Stimulated activated CD4-positive, alpha-beta T cell treated with anti-CD3 and anti-CD28 coated beads, TNF-alpha, amount 100 ng/mL, for 4 hours (primary cell): ENCODE data around the gene APEX1.
A peak's percentile ranks its signal among the peaks of the same experiment; 100 is the strongest.

Source experiments
- DNase-seq, 3 experiments: peaks; one replicate each; pipeline ENCODE4 v3.0.0-alpha.2; 2020; ENCODE audit warnings: low read depth in 3 of 3

APEX1 gene

GRCh38 chr14:20454516-20455354 lies at the start of gene APEX1, which contains the start of gene OSGEP:
TSS of gene APEX1 (plus strand) at chr14:20455226. CDS start at chr14:20455646, 420 bp downstream.
TSS of gene OSGEP (minus strand) at chr14:20454812. CDS start at chr14:20454683, 129 bp downstream.
- peak; percentile 83 to 96 (median 96) for DNase-seq

DNA sequence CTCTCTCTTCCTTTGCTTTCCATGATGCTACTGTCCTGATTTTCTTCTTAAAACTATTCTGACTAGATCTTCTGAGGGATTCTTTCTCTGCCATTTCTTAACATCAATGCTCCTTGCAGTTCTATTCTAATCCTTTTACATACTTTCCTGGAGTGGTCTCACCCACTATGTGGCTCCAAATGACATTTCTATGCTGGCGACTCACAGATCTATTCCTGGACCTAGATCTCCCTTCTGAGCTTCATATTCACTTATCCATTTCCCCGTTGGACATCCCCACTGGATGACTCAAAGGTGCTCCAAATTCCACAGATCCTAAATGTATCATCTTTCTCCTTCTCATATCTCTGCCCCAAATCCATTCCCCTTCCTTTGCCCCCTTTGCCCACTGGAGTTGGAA lies 45.8 kb upstream of the APEX1 start:
- DNase-seq: no peak

DNA sequence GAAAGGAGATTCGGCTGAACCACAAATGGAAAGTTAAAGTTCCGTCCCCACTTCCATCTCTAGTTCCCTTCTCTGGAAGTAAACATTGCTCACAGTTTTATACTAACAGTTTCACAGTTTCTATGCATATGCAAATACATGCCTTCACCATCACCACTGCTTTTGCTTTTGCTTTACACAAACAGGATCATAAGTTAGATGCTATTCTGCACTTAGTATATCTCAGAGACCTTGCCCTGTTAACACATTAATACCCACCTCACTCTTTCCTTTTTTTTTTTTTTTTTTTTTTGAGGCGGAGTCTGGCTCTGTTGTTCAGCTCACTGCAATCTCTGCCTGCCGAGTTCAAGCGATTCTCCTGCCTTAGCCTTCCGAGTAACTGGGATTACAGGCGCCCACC lies 42.6 kb upstream of the APEX1 start:
- no peak for DNase-seq

DNA sequence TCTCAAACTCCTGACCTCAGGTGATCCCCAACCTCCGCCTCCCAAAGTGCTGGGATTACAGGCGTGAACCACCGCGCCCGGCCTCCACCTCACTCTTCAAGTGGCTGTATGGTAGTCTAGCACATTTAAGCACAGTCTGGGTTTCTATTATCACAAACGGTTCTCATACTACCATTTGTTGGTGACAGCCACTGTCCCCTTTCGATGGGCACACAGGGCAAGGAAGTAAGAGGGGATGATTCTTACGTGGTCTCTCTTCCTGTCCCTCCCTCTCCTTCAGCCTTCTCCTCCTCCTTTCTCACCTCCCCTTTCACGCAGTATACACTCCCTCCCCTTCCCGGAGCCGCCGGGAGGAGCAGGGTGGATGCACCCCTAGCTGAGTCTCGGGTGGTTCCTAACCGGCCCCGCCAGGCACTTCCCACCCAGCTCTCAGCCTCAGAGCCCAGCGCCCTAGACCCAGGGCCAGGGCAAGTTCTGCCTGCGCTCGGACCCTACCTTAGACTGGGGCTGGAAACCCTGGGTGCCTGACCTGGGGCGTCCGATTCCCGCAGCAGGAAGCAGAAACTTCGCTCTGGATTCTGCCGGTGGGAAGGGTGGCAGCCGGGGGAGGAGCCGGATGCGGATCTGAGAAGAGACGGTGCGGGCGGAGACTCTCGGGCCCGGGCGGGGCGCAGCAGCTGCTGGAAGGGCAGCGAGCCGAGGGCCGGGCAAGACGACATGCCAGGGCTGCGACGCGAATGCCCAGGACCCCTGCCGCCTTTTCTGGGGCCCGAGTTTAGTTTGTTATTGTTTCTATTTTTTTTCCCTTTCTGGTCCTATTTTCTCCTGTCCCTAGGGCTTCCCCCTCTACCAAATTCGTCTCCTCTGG lies 41.9 kb upstream of the APEX1 start, which contains the start of gene TEP1:
Gene TEP1 (minus strand): TSS at position 626 of the 868 bp plus-strand sequence. CDS start 5,062 bp downstream, outside the sequence.
- DNase-seq: peak; percentile 43 to 60 (median 47)

- DNase-seq: no peak
These were observed 41.3 kb upstream of the APEX1 start for GRCh38 chr14:20413744-20414082.

DNA sequence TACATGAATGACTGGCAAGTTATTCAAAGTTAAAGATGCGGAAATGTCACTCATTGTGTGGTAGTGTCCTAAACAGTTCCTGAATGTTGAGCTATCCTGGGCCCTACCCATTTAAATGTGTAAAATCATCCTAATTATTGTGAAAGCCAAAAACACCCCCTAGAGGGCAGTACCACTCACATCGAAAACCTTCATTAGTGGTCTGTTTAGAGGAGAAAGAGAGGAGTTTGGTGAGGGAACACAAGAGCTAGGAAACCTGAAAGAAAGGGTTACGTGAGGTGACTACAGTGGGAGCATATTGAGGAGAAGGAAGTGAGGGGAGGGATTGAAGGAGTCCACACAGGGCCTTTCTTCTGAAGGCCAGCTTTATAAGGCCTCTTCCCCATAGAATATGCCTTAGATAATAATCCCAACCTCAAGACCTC lies 39.2 kb upstream of the APEX1 start:
- no peak for DNase-seq

GRCh38 chr14:20416223-20416622 lies 38.8 kb upstream of the APEX1 start:
- DNase-seq: no peak

DNA sequence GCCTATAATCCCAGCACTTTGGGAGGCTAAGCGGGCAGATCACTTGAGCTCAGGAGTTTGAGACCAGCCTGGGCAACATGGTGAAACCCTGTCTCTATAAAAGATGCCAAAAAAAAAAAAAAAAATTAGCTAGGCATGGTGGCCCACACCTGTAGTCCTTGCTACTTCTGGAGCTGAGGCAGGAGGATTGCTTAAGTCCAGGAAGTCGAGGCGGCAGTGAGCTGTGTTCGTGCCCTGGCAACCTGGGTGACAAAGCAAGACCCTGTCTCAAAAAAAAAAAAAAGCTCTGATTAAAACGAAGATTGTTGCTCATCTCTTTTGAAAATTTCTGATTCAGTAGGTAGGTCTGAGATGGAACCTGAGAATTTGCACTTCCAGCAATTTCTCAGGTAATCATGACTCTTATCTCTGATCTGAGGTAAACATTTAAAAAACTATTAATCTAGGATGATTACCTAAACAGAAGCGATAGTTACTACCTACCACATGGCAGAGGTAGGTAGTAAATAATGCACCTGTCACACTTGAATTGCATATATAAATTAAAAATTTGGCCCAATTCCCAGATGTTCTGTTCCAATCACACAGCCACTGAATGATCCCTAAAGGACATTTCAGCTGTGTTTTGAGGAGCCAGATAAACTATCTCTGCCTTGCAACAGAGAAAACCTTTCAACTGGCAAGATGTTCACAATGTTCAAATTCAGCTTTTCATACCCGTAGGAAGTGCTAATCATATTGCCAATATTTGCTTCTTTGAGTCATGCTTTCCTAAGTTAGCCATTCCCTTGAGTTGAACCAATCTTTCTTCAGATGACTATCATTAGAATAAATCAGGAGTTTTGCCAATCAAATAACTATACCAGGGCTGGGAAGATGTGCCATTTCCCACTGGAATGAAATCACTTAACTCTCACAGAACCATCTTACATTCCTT lies 37.5 kb upstream of the APEX1 start:
- no peak for DNase-seq

DNA sequence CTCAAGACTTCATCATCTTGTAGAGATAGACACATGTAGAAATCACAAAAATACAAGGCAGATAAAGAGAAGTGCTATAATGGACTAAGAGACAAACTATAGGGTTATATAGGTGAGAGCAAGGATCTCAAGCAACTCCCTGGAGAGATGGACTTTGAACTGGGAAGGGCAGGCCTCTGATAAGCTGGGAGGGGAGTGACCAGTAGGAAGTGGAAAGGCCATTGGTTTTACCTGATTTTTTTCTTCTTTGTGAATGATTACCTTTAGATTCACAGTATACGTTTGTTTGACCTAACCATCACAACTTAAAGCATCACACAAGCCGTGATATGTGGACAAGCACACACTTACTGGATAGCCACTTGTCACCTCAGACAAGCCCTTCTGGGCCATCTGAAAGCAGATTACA lies 36.5 kb upstream of the APEX1 start:
- DNase-seq: no peak

GRCh38 chr14:20419419-20419818 lies 35.6 kb upstream of the APEX1 start:
- DNase-seq: no peak

DNA sequence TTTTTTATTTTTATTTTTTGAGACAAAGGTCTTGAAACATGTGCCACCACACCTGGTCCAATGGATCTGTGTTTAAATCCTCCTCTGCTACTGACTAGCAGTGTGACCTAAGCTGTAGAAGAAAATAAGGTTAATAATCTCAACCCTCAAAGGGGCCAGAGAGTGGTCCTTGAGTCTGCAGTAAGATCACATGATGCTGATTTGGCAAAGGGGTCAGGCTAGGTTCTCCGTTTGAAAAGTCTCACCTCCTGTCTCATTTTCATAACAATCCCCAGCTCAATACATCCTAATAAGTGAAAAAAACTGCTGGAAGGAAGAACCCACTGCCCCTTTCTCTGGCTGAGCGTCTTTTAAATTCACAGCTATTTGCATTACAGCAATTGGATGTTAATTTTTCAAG lies 33.8 kb upstream of the APEX1 start:
- no peak for DNase-seq

- no peak for DNase-seq
These were observed 32.1 kb upstream of the APEX1 start for GRCh38 chr14:20422886-20423285.

DNA sequence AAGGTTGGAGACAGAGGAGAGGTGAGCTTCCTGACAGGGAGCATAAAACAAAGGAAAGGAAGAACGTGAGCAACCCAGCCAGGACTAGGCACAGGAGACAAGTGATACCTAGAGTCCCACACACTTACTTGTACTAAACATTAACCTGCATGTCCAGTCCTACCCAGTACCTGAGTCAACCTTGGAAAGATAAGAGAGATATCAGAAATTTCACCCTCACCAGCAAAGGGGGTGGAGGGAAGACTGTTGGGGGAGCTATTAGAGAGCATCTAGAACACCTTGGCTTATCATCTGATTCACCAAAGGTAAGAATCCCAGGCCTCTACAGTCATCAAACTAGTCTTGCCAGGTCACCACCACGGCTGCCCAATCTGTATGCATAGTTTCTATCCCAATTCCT lies 30.2 kb upstream of the APEX1 start:
- DNase-seq: no peak

GRCh38 chr14:20427231-20428009 lies 27.6 kb upstream of the APEX1 start:
- DNase-seq: no peak

DNA sequence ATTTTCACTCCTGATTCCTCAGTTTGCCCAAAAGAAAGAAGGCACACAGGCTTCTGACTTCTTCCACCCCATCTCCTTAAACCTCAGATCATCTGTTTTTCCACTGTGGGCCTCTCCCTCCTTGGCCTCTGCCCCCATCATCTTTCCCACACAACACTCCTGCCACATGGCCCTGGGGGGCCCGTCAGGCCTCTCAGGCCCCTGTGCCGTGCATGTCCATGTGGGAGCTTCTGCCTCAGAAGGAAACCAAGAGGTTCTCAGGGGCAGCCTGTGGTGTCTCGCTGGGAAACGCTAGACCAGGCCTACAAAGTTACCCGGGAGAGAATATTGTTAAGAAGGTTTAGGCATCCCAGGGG lies 27.0 kb upstream of the APEX1 start:
- DNase-seq: no peak

DNA sequence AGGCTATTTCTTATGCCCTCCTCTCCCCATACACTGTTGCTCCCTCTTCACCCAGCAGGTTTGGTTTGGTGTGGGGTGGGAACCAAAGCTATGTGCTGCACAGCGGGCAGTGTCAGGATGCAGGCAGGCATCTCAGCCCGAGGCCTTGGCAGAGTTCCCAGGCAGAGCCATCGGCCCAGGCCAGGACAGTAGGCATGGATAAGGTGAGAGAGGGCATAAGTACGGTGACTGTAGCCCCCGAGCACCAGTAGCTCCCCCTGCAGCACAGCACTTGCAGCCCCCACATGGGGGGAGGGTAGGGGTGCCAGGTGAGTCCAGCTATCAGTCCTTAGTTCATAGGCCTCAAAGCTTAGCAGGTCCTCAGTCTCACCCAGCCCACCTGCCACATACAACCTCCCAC lies 26.2 kb upstream of the APEX1 start:
- no peak for DNase-seq

DNA sequence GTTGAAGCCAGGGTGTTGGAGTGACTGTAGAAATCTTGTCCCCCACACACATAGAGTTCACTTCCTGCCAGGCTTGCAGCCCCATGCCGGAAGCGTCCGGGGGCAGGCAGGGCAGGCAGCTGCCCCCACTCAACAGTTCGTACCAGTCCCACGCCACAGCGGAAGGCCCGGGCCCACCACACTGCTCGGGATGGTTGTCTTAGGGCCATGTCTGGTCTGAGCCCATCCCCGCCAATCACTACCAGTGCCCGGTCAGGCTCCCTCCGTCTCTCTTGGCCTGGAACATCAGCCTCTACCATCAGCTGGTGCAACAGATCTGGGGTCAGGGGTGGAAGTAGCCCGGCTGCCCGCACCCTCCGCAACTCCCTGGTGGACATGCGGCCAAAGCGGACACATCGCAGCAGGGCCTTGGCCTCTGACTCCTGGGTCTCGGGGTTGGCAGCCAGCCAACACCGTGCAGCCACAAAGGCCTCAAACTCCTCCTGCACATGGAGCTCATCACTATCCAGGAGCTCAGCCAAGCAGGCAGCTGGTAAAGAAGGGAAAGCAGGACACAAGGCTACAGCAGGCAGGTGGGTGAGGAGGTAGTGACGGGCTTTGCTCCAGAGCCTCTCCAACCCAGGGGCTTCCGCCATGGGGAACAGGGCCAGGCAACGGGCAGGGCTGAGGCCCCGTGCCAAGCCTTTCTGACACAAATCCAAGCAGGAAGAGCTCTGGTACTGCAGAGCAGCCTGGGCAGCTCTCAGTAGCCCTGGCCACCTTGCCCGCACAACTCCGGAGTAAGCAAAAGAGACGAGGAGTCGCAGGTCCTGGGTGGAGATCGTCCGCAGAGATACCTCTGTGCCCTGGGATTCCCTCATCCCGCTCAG lies 25.0 kb upstream of the APEX1 start:
- no peak for DNase-seq

- no peak for DNase-seq
These were observed 20.1 kb upstream of the APEX1 start for GRCh38 chr14:20434701-20435581.
